Measurements from ENCODE around the gene PPP2R1B.

The PPP2R1B gene

DNA sequence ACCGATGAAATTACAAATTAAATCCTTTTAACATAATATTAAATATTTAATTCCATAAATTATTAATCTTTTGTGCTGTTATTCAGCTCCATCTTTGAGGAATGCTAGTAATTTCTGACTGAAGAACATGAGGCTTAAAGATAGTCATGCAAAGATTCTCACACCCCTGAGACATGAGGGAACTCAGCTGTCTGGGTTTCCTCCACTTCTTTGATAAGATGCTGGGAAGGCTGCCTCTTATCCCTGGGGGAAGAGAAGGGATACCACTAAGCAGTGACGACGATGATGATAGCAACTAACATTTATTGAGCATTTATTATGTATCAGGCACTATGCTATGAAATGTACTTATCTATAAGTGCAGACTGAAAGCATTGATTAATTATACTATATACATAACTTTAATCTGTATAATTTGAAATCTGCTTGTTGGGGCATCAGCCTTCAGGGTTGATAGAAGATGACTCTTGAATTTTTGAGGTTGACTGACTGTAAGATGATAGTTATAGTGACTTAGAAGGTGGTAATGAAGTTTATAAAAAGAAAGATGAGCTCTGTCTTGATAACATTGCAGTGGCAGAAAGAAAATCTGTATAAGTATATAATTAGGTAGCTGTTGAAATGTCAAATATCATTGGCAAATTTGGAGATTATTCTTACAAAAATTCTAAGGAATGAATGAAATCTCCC lies 85.6 kb downstream of the PPP2R1B start:
- TF ChIP-seq, protein P1, sequence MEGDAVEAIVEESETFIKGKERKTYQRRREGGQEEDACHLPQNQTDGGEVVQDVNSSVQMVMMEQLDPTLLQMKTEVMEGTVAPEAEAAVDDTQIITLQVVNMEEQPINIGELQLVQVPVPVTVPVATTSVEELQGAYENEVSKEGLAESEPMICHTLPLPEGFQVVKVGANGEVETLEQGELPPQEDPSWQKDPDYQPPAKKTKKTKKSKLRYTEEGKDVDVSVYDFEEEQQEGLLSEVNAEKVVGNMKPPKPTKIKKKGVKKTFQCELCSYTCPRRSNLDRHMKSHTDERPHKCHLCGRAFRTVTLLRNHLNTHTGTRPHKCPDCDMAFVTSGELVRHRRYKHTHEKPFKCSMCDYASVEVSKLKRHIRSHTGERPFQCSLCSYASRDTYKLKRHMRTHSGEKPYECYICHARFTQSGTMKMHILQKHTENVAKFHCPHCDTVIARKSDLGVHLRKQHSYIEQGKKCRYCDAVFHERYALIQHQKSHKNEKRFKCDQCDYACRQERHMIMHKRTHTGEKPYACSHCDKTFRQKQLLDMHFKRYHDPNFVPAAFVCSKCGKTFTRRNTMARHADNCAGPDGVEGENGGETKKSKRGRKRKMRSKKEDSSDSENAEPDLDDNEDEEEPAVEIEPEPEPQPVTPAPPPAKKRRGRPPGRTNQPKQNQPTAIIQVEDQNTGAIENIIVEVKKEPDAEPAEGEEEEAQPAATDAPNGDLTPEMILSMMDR (IDR thresholded peaks at IDR 0.05; ENCODE audit: low read depth, low read length, missing control alignments): no peak
- no peak for DNase-seq (ENCODE audit: low read depth)
- H3K4me3 ChIP-seq (ENCODE audit: low read depth, low read length): no peak overlapping the region

All from GM12864 (cell line).